Neural progenitor cell (in vitro differentiated cells): ENCODE data around the gene FREM1.

ENCODE experiments used
- CTCF ChIP-seq: fragments of 200-600 bp; sonication (generic); IDR thresholded peaks from 2 replicates; pipeline ENCODE4 v1.5.1; 2017; ENCODE audit warnings: antibody characterized with exemption, mild to moderate bottlenecking
- EZH2 ChIP-seq: fragments of 200-600 bp; sonication (generic); IDR thresholded peaks from 2 replicates; pipeline ENCODE4 v1.6.1; 2017; ENCODE audit warnings: antibody characterized with exemption, mild to moderate bottlenecking, moderate library complexity

DNA sequence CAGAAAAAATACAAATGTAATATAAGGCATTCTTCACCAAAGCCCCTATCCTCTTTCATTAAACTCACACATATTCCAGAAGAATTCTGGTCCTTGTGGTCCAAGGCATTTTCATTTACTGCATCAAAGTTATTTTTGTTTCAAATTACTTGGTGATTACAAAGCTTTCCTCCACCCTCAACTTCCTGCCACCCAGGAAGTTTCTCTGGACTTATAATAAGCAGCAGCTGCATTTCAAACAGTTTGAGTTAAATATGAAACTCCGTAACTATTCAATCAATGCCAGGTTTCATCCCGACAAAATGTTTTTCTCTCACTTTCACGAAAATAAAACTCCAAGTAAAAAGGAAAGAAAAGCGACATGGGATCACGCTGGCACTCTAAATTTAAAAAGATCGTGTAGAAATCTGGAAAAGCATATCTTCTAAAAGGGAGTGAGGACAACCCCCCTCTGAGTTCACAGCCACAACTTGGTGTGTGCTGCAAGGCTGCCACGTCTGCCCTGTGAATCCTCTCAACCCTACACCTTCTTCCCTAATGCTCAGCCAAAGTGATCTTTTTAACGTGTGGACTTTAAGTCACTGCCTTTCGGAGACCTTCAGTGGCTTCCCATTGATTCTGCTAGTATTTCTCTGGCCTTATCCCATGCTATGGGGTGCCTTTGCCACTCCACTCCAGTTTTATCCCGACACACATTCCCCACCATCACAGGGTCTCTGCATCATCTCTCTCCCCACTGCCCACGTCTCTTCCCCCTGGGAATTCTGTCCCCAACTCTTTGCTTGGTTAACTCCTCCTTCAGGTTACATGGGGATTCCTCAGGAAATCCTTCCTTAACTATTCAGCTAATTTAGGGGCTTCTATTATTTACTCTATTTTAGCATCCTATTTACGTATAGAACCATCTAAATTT, 96.6 kb downstream of the FREM1 start:
- TF ChIP-seq CTCF = no peak
- TF ChIP-seq EZH2 = no peak
